Fibroblast of lung (primary cell): ENCODE results near the gene IFNG-AS1.

Experiments
- CTCF ChIP-seq, 2 donors: IDR thresholded peaks in 1 of 2; conservative IDR thresholded peaks in 1 of 2; 1 replicate in 1 of 2; 2 replicates in 1 of 2; pipeline ENCODE4 v1.5.1; 2011 to 2012; ENCODE audit warnings: low read length in 2 of 2, control low read depth in 1 of 2, inconsistent platforms in 1 of 2, low read depth in 1 of 2, mild to moderate bottlenecking in 1 of 2
- EZH2 ChIP-seq: IDR thresholded peaks from 2 replicates; pipeline ENCODE4 v1.5.1; 2012; ENCODE audit warnings: low read length, control low read depth, mild to moderate bottlenecking; ENCODE audit errors: missing control alignments

GRCh38 chr12:68018315-68018714, 29.1 kb downstream of the IFNG-AS1 start:
- TF ChIP-seq CTCF (conservative IDR thresholded peaks at IDR 0.05 in 1 of 2, IDR thresholded peaks at IDR 0.05 in 1 of 2; ENCODE audit: low read depth in 1 of 2, low read length in 2 of 2) = no peak
- TF ChIP-seq EZH2 = no peak
